Keratinocyte (primary cell): ENCODE data around the gene MARS1. TPM values are rescaled to one million over a fixed set of nuclear protein-coding genes. Genes with fewer than 3 reads are reported as not detected.

Source experiments
- DNase-seq: peaks from one replicate; pipeline ENCODE4 v3.0.0-alpha.2; 2011; ENCODE audit warnings: low read depth, missing footprints, low spot score
- FAIRE-seq: peaks from 2 replicates; lab custom pipeline; 2011; peaks lifted over from hg19 to GRCh38; lab: Jason Lieb, UNC
- H2AFZ ChIP-seq: 2 replicates; pipeline ENCODE4 v1.6.0; 2012; ENCODE audit warnings: low read length, control low read depth, inconsistent platforms; ENCODE audit not compliant: control insufficient read depth
- H3K27ac ChIP-seq: 2 replicates; pipeline ENCODE4 v1.5.1; 2011; ENCODE audit warnings: low read length; ENCODE audit not compliant: control insufficient read depth, insufficient read depth
- H3K27me3 ChIP-seq: 3 replicates; pipeline ENCODE4 v1.6.0; 2011; ENCODE audit warnings: low read length; ENCODE audit not compliant: control insufficient read depth, insufficient read depth; ENCODE audit errors: extremely low read depth
- H3K36me3 ChIP-seq, 2 experiments: 2 replicates in 1 of 2; 3 replicates in 1 of 2; pipeline ENCODE4 v1.5.1; 2011; ENCODE audit warnings: low read length in 2 of 2, mild to moderate bottlenecking in 1 of 2; ENCODE audit not compliant: control insufficient read depth in 2 of 2, insufficient read depth in 2 of 2; ENCODE audit errors: extremely low read depth in 1 of 2
- H3K4me1 ChIP-seq: 3 replicates; pipeline ENCODE4 v1.5.1; 2011; ENCODE audit warnings: low read length; ENCODE audit not compliant: control insufficient read depth, insufficient read depth; ENCODE audit errors: extremely low read depth
- H3K4me2 ChIP-seq: 3 replicates; pipeline ENCODE4 v1.6.0; 2011; ENCODE audit warnings: low read depth, low read length; ENCODE audit not compliant: control insufficient read depth, insufficient read depth; ENCODE audit errors: extremely low read depth
- H3K4me3 ChIP-seq, 3 experiments: fragments of 200-600 bp in 1 of 3; sonication (generic) in 1 of 3; 2 replicates in 2 of 3; 3 replicates in 1 of 3; pipeline ENCODE4 v1.5.1; 2011 to 2016; ENCODE audit warnings: low read length in 3 of 3, mild to moderate bottlenecking in 3 of 3, control low read depth in 2 of 3, inconsistent platforms in 1 of 3, low read depth in 1 of 3, mixed read lengths in 1 of 3, mixed run types in 1 of 3, moderate library complexity in 1 of 3; ENCODE audit not compliant: control insufficient read depth in 2 of 3, insufficient read depth in 2 of 3; ENCODE audit errors: extremely low read depth in 1 of 3
- H3K79me2 ChIP-seq: 2 replicates; pipeline ENCODE4 v1.6.0; 2012; ENCODE audit warnings: low read length; ENCODE audit not compliant: control insufficient read depth, insufficient read depth
- H3K9ac ChIP-seq: 3 replicates; pipeline ENCODE4 v1.6.0; 2011; ENCODE audit warnings: low read length; ENCODE audit not compliant: control insufficient read depth, insufficient read depth; ENCODE audit errors: extremely low read depth
- H3K9me1 ChIP-seq: 3 replicates; pipeline ENCODE4 v1.6.0; 2011; ENCODE audit warnings: low read length; ENCODE audit not compliant: control insufficient read depth, insufficient read depth; ENCODE audit errors: extremely low read depth
- H3K9me3 ChIP-seq: 2 replicates; pipeline ENCODE4 v1.5.1; 2012; ENCODE audit warnings: low read depth, low read length; ENCODE audit not compliant: control insufficient read depth
- H4K20me1 ChIP-seq: 3 replicates; pipeline ENCODE4 v1.6.0; 2011; ENCODE audit warnings: low read length; ENCODE audit not compliant: control insufficient read depth, insufficient read depth; ENCODE audit errors: extremely low read depth
- EZH2 ChIP-seq: IDR thresholded peaks from one replicate; pipeline ENCODE4 v1.6.1; 2012; ENCODE audit warnings: inconsistent platforms, mild to moderate bottlenecking, low read length, moderate library complexity
- dilution Hi-C: fragments of 300-500 bp; cut with MboI; formaldehyde crosslinking; loops from one replicate; pipeline ENCODE4 v1.7.0; 2020; ENCODE audit warnings: low sequenced_read_pairs; ENCODE audit not compliant: extremely low pct_ligation_motif_present
- polyA plus RNA-seq, 5 experiments: library from polyadenylated mRNA; depleted of rRNA in 3 of 5; stranded (reverse) in 3 of 5; stranded (forward) in 1 of 5; unstranded in 1 of 5; fragments of >200 nt; gene quantifications; 1 replicate in 1 of 5; 2 replicates in 3 of 5; 3 replicates in 1 of 5; pipeline versions ENCODE4 v1.2.1 to v1.2.3, GENCODE V29; 2011 to 2012; ENCODE audit warnings: missing spikeins in 2 of 5, low read depth in 1 of 5, low replicate concordance in 1 of 5
- TF ChIP-seq, protein P1 (sequence below), 3 experiments: IDR thresholded peaks in 1 of 3; conservative IDR thresholded peaks in 1 of 3; optimal IDR thresholded peaks in 1 of 3; 2 replicates in 2 of 3; 3 replicates in 1 of 3; pipeline versions ENCODE3 to v1.5.1; 2011; ENCODE audit warnings: low read length in 3 of 3, mild to moderate bottlenecking in 3 of 3, moderate library complexity in 2 of 3, control low read depth in 1 of 3, inconsistent platforms in 1 of 3; ENCODE audit not compliant: insufficient read depth in 2 of 3; ENCODE audit errors: extremely low read depth in 1 of 3

Gene MARS1
- polyA plus RNA-seq, 1 donor (not counting 4 experiments of a cell fraction or from before 2014, with no cell fraction given), result 125 TPM

DNA sequence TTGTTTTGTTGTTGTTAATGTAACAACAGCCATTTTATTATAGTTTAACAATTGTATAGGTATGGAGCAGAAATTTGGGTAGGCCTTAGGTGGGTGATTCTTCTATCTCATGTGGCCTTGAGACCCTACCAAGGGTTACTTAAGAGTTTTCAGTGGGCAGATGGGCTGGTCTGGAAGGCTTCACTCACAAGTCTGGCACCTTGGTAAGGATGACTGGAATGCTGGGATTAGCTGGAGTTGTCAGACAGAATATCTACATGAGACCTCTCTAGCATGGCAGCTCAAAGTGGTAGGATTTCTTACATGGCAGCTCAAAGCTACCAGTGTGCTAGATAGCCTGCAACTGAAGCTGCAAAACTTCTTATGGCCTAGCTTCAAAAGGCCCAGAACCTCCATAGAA is 2.2 kb upstream of the MARS1 start:
- no peaks in the 10 kb centered on the region for H3K9me3 ChIP-seq
- DNase-seq (no peak), FAIRE-seq (no peak)
- peaks cover 5% of the 10 kb centered on the region for H3K27me3 ChIP-seq
- no peak overlapping the region for H2AFZ ChIP-seq
- H3K9ac ChIP-seq, result no peak overlapping the region
- H3K79me2 ChIP-seq, result peaks cover 26% of the 10 kb centered on the region
- no peaks in the 10 kb centered on the region for H4K20me1 ChIP-seq
- H3K4me1 ChIP-seq, result peaks cover 9% of the 10 kb centered on the region
- no peak for TF ChIP-seq EZH2
- TF ChIP-seq, protein P1, sequence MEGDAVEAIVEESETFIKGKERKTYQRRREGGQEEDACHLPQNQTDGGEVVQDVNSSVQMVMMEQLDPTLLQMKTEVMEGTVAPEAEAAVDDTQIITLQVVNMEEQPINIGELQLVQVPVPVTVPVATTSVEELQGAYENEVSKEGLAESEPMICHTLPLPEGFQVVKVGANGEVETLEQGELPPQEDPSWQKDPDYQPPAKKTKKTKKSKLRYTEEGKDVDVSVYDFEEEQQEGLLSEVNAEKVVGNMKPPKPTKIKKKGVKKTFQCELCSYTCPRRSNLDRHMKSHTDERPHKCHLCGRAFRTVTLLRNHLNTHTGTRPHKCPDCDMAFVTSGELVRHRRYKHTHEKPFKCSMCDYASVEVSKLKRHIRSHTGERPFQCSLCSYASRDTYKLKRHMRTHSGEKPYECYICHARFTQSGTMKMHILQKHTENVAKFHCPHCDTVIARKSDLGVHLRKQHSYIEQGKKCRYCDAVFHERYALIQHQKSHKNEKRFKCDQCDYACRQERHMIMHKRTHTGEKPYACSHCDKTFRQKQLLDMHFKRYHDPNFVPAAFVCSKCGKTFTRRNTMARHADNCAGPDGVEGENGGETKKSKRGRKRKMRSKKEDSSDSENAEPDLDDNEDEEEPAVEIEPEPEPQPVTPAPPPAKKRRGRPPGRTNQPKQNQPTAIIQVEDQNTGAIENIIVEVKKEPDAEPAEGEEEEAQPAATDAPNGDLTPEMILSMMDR (optimal IDR thresholded peaks at IDR 0.05 in 1 of 3, IDR thresholded peaks at IDR 0.05 in 1 of 3, conservative IDR thresholded peaks at IDR 0.05 in 1 of 3; ENCODE audit: extremely low read depth in 1 of 3, insufficient read depth in 2 of 3, low read length in 3 of 3), result no peak
- peaks cover 13% of the 10 kb centered on the region in 2 experiments for H3K36me3 ChIP-seq
- no peak overlapping the region for H3K27ac ChIP-seq
- H3K9me1 ChIP-seq, result no peaks in the 10 kb centered on the region
- dilution Hi-C loops, result no loop called here
- H3K4me3 ChIP-seq, result no peak overlapping the region
- H3K4me2 ChIP-seq, result no peak overlapping the region

DNA sequence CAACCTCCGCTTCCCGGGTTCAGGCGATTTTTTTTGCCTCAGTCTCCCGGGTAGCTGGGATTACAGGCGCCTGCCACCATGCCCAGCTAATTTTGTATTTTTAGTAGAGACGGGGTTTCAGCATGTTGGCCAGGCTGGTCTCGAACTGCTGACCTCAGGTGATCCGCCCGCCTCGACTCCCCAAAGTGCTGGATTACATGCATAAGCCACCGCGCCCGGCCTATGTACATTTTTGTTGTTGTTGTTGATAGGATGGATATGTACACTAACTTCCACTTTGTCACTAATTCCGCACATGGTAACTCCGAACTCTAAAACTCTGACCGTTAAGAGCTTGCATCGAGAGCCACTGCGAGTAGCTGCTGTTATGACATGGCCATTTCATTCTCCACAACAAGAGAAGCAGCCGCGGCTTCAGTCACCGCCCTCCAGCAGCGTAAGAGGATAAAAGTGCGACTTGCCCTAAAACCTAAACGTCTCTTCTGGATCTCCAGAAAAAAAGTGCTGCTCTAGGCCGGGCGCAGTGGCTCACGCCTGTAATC is 742 bp upstream of the MARS1 start:
- H3K79me2 ChIP-seq, result peaks cover 26% of the 10 kb centered on the region
- peaks cover 9% of the 10 kb centered on the region for H3K4me1 ChIP-seq
- H4K20me1 ChIP-seq, result no peaks in the 10 kb centered on the region
- H3K9me3 ChIP-seq, result no peaks in the 10 kb centered on the region
- dilution Hi-C loops, result no loop called here
- FAIRE-seq, result no peak
- no peaks in the 10 kb centered on the region for H3K9me1 ChIP-seq
- peaks cover 19% of the 10 kb centered on the region in 2 experiments for H3K36me3 ChIP-seq
- H3K9ac ChIP-seq, result peak overlapping the region; percentile 94
- H3K27ac ChIP-seq, result no peak overlapping the region
- DNase-seq, result no peak
- peak overlapping the region; percentile 61 for H3K4me2 ChIP-seq
- H3K27me3 ChIP-seq, result no peaks in the 10 kb centered on the region
- TF ChIP-seq, protein P1 (optimal IDR thresholded peaks at IDR 0.05 in 1 of 3, IDR thresholded peaks at IDR 0.05 in 1 of 3, conservative IDR thresholded peaks at IDR 0.05 in 1 of 3; ENCODE audit: extremely low read depth in 1 of 3, insufficient read depth in 2 of 3, low read length in 3 of 3), result no peak
- no peak for TF ChIP-seq EZH2
- H3K4me3 ChIP-seq, result no peak overlapping the region
- peak overlapping the region; percentile 70 for H2AFZ ChIP-seq
